Thyroid gland (tissue), 4 donors: ENCODE results near the gene USP37. TPM values are rescaled to one million over a fixed set of nuclear protein-coding genes. Genes with fewer than 3 reads are reported as not detected.

ENCODE experiments used
- DNase-seq, 2 donors: peaks; one replicate each; pipeline ENCODE4 v3.0.0-alpha.2; 2019
- H3K27ac ChIP-seq, 3 donors: fragments of 200-600 bp; sonication (generic); 1 replicate in 2 of 3; 2 replicates in 1 of 3; pipeline ENCODE4 v1.5.1; 2016 to 2019; ENCODE audit warnings: mild to moderate bottlenecking in 1 of 3, moderate library complexity in 1 of 3
- H3K27me3 ChIP-seq: fragments of 200-600 bp; sonication (generic); one replicate; pipeline ENCODE4 v1.5.1; 2019
- H3K36me3 ChIP-seq, 2 donors: fragments of 200-600 bp; sonication (generic); one replicate each; pipeline ENCODE4 v1.5.1; 2016 to 2019
- H3K4me1 ChIP-seq, 2 donors: fragments of 200-600 bp; sonication (generic); one replicate each; pipeline ENCODE4 v1.5.1; 2017 to 2019
- H3K4me3 ChIP-seq, 3 donors: fragments of 200-600 bp; sonication (generic); replicated peaks in 1 of 3; 1 replicate in 2 of 3; 2 replicates in 1 of 3; pipeline ENCODE4 v1.5.1; 2016; ENCODE audit warnings: mild to moderate bottlenecking in 1 of 3
- H3K9me3 ChIP-seq: fragments of 200-600 bp; sonication (generic); one replicate; pipeline ENCODE4 v1.5.1; 2017
- POLR2A ChIP-seq, 2 donors: fragments of 450-650 bp; IDR thresholded peaks; one replicate each; pipeline ENCODE4 v1.6.1; 2017; ENCODE audit warnings: antibody characterized with exemption in 2 of 2, mild to moderate bottlenecking in 2 of 2, moderate library complexity in 1 of 2
- WGBS, 2 donors: methylation state at CpG; one replicate each; pipeline ENCODE4 v1.1.5; 2017; 5-methylcytosine and 5-hydroxymethylcytosine counted together
- intact Hi-C: fragments of 100-400 bp; cut with DNase I; formaldehyde crosslinking; loops from one replicate; pipeline ENCODE4 v1.15.1; 2023
- total RNA-seq, 4 donors: library from RNA; depleted of rRNA; stranded (reverse); fragments of >200 nt; gene quantifications; one replicate each; pipeline ENCODE4 v1.2.3, GENCODE V29; 2016
- TF ChIP-seq, protein P1 (sequence below), 6 experiments: fragments of 200-600 bp in 3 of 6; fragments of 450-650 bp in 3 of 6; sonication (generic) in 3 of 6; IDR thresholded peaks; one replicate each; pipeline ENCODE4 v1.5.1; 2016 to 2019; ENCODE audit warnings: antibody characterized with exemption in 6 of 6, mild to moderate bottlenecking in 2 of 6, inconsistent platforms in 1 of 6, moderate library complexity in 1 of 6

Gene USP37
- total RNA-seq, 4 donors from 2014 or later = 10.6 to 22.4 (median 15.8) TPM

DNA sequence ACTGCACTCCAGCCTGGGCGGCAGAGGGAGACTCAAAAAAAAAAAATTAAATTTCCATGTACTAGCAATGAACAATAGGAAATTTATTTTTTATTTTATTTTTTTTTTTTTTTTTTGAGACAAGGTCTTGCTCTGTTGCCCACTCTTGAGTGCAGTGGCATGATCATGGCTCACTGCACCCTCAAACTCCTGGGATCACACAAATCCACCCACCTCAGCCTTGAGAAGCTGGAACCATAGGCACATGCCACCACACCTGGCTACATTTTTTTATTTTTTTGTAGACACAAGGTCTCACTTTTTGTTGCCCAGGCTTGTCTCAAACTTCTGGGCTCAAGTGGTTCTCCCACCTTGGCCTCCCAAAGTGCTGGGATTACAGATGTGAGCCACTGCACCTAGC lies 17.4 kb upstream of the USP37 start:
- TF ChIP-seq, protein P1, sequence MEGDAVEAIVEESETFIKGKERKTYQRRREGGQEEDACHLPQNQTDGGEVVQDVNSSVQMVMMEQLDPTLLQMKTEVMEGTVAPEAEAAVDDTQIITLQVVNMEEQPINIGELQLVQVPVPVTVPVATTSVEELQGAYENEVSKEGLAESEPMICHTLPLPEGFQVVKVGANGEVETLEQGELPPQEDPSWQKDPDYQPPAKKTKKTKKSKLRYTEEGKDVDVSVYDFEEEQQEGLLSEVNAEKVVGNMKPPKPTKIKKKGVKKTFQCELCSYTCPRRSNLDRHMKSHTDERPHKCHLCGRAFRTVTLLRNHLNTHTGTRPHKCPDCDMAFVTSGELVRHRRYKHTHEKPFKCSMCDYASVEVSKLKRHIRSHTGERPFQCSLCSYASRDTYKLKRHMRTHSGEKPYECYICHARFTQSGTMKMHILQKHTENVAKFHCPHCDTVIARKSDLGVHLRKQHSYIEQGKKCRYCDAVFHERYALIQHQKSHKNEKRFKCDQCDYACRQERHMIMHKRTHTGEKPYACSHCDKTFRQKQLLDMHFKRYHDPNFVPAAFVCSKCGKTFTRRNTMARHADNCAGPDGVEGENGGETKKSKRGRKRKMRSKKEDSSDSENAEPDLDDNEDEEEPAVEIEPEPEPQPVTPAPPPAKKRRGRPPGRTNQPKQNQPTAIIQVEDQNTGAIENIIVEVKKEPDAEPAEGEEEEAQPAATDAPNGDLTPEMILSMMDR (IDR thresholded peaks at IDR 0.05) = no peak
- no peak for TF ChIP-seq POLR2A (IDR thresholded peaks at IDR 0.05)
- 96 to 100% methylated on average over 1 of the region's 1 CpG for WGBS, 2 donors
- intact Hi-C loops = no loop called here
- Histone ChIP-seq H3K36me3 (peaks cover 0 to 16% of the 10 kb centered on the region in 2 donors), H3K9me3 (no peaks in the 10 kb centered on the region), H3K4me3 (no peak overlapping the region), H3K4me1 (peaks cover 15 to 16% of the 10 kb centered on the region in 2 donors), H3K27ac (peak overlapping the region; percentile 10 to 42 (median 41)), H3K27me3 (no peaks in the 10 kb centered on the region)
- DNase-seq = peak; percentile 57 to 66

DNA sequence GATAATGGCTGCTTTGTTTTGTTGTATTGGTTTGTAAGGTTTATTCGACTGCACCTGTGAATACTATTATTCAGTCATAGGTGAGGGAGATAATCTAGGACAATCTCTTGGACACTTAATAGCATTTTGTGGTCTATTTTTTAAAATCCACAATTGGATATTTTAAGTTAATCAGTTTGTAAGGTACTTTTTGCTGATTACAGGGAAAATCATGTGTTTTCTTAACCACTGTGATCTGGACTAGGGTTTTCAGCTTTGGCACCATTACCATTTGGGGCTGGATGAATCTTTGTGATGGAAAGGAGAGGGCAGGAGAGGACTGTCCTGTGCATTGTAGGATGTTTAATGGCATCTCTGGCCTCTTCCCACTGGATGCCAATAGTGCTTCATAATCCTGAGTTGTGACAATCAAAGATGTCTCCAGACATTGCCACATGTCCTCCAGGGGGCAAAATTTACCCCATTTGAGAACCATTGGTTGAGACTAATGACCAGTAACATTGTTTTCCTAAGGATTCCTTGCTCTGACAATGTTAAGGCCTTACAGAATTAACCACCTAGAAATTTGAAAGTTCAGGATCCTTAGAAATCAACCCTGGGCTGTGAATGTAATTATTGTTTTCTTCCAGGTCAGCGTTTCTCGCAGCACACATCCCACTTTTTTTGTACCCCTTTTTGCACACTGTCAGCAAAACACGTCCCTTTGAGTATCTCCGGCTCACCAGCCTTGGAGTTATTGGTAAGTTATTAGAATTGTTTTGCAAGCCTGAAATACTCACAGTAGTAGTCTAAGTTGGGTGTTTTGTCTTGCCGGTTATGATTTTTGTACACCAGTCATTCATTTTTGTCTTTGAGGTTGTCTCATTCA lies 16.1 kb upstream of the USP37 start:
- Histone ChIP-seq H3K36me3 (peaks cover 0 to 14% of the 10 kb centered on the region in 2 donors), H3K4me1 (peaks cover 15 to 16% of the 10 kb centered on the region in 2 donors), H3K27ac (peak overlapping the region in 1 of 3 donors; percentile 41), H3K4me3 (no peak overlapping the region), H3K27me3 (no peaks in the 10 kb centered on the region), H3K9me3 (no peaks in the 10 kb centered on the region)
- intact Hi-C loops = no loop called here
- TF ChIP-seq, protein P1 (IDR thresholded peaks at IDR 0.05) = no peak
- TF ChIP-seq POLR2A (IDR thresholded peaks at IDR 0.05) = no peak
- DNase-seq = no peak
- 96 to 98% methylated on average over 6 of the region's 6 CpGs for WGBS, 2 donors

DNA sequence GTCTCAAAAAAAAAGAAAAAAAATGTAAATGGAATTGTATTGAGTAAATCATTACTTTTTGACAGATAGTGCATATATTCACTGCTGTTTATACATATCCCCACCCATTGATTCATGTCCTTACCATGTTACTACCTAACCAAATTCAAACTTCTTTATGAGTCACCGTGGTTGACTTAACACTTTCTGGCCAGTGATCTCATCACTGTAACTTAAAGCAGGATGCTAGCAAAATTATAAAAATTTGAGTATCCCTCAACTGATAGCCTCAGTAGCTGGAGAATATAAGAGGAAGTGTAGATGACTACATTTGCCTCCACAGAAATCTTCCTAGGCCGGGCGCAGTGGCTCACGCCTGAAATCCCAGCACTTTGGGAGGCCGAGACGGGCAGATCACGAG lies 13.9 kb upstream of the USP37 start:
- no peak for DNase-seq
- Histone ChIP-seq H3K36me3 (peaks cover 0 to 14% of the 10 kb centered on the region in 2 donors), H3K4me1 (peaks cover 20 to 30% of the 10 kb centered on the region in 2 donors), H3K4me3 (no peak overlapping the region), H3K27me3 (no peaks in the 10 kb centered on the region), H3K27ac (no peak overlapping the region), H3K9me3 (no peaks in the 10 kb centered on the region)
- TF ChIP-seq, protein P1 (IDR thresholded peaks at IDR 0.05) = no peak
- TF ChIP-seq POLR2A (IDR thresholded peaks at IDR 0.05) = no peak
- 97% methylated on average over 7 of the region's 7 CpGs for WGBS, 2 donors
- intact Hi-C loops = no loop called here

DNA sequence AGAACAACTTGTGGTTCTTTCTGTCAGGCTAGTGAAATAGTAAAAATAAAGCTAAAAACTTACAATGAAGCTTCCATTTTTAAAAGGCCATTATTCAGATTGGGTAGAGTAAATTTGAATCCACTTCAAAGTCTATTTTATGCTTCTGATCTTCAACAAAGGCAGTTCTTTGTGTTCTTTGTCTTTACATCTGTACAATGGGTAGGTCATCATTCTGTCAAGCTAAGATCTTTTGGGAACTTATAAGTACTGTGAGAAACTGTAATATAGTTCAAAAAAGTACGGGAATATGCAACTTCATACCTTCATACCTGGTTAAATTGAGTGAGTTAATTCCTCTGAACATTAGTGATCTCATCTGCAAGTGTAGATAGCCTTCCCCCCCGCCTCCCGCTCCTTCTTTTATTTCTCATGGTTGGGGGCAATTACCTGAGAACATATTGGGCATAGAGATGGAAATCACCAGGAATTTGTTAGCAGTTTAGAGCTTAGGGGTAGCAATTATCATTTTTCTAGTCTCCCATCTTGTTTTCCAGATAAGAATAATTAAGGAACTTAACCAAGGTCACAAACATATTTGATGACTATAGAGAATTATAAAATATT lies 10.2 kb upstream of the USP37 start:
- no peak for DNase-seq
- H3K4me3 ChIP-seq = no peak overlapping the region
- peak overlapping the region in 2 of 3 donors; percentile 12 to 34 for H3K27ac ChIP-seq
- H3K4me1 ChIP-seq = peaks cover 5 to 18% of the 10 kb centered on the region in 2 donors
- WGBS, 2 donors = 94 to 97% methylated on average over 3 of the region's 3 CpGs
- TF ChIP-seq POLR2A (IDR thresholded peaks at IDR 0.05) = no peak
- TF ChIP-seq, protein P1 (IDR thresholded peaks at IDR 0.05) = no peak
- no peaks in the 10 kb centered on the region for H3K27me3 ChIP-seq
- H3K36me3 ChIP-seq = peaks cover 0 to 9% of the 10 kb centered on the region in 2 donors
- no peaks in the 10 kb centered on the region for H3K9me3 ChIP-seq
- intact Hi-C loops = no loop called here
